HEK293 (cell line): Measurements from ENCODE around the gene SLC7A10.

Experiments used
- GLIS1 ChIP-seq: fragments of 450-650 bp; formaldehyde crosslinking; IDR thresholded peaks from 2 replicates; pipeline ENCODE4 v1.5.1; 2016; ENCODE audit warnings: missing biosample characterization, missing genetic modification characterization
- ZNF132 ChIP-seq: fragments of 450-650 bp; formaldehyde crosslinking; IDR thresholded peaks from 2 replicates; pipeline ENCODE4 v1.5.1; 2017; ENCODE audit warnings: missing biosample characterization, missing genetic modification characterization, borderline replicate concordance
- ZNF18 ChIP-seq: fragments of 450-650 bp; formaldehyde crosslinking; IDR thresholded peaks from 2 replicates; pipeline ENCODE4 v1.5.1; 2016; ENCODE audit warnings: missing biosample characterization, missing genetic modification characterization
- ZNF202 ChIP-seq: fragments of 450-650 bp; formaldehyde crosslinking; IDR thresholded peaks from 2 replicates; pipeline ENCODE4 v1.5.1; 2016; ENCODE audit warnings: missing biosample characterization, missing genetic modification characterization, borderline replicate concordance
- ZNF23 ChIP-seq: fragments of 450-650 bp; formaldehyde crosslinking; IDR thresholded peaks from 2 replicates; pipeline ENCODE4 v1.5.1; 2016; ENCODE audit warnings: missing biosample characterization, missing genetic modification characterization, borderline replicate concordance
- ZNF266 ChIP-seq: fragments of 450-650 bp; formaldehyde crosslinking; IDR thresholded peaks from 2 replicates; pipeline ENCODE4 v1.5.1; 2016; ENCODE audit warnings: missing biosample characterization, missing genetic modification characterization, low read depth
- ZNF335 ChIP-seq: fragments of 450-650 bp; formaldehyde crosslinking; conservative IDR thresholded peaks from 2 replicates; pipeline ENCODE4 v1.5.1; 2016; ENCODE audit warnings: missing biosample characterization, missing genetic modification characterization
- ZNF366 ChIP-seq: fragments of 450-650 bp; formaldehyde crosslinking; conservative IDR thresholded peaks from 2 replicates; pipeline ENCODE4 v1.5.1; 2016; ENCODE audit warnings: missing biosample characterization, missing genetic modification characterization
- ZNF510 ChIP-seq: fragments of 450-650 bp; formaldehyde crosslinking; IDR thresholded peaks from 2 replicates; pipeline ENCODE4 v1.5.1; 2018; ENCODE audit warnings: mild to moderate bottlenecking, missing genetic modification characterization, missing biosample characterization; ENCODE audit not compliant: insufficient replicate concordance
- ZNF514 ChIP-seq: fragments of 450-650 bp; formaldehyde crosslinking; IDR thresholded peaks from 2 replicates; pipeline ENCODE4 v1.5.1; 2016; ENCODE audit warnings: missing biosample characterization, missing genetic modification characterization
- ZNF560 ChIP-seq: fragments of 450-650 bp; formaldehyde crosslinking; IDR thresholded peaks from 2 replicates; pipeline ENCODE4 v1.5.1; 2017; ENCODE audit warnings: missing biosample characterization, missing genetic modification characterization, borderline replicate concordance
- ZNF610 ChIP-seq: fragments of 450-650 bp; formaldehyde crosslinking; IDR thresholded peaks from 2 replicates; pipeline ENCODE4 v1.5.1; 2016; ENCODE audit warnings: missing biosample characterization, missing genetic modification characterization, borderline replicate concordance
- ZNF629 ChIP-seq: fragments of 450-650 bp; formaldehyde crosslinking; IDR thresholded peaks from 2 replicates; pipeline ENCODE4 v1.5.1; 2017; ENCODE audit warnings: missing biosample characterization, missing genetic modification characterization
- ZNF704 ChIP-seq: fragments of 450-650 bp; formaldehyde crosslinking; IDR thresholded peaks from 2 replicates; pipeline ENCODE4 v1.5.1; 2016; ENCODE audit warnings: missing biosample characterization, missing genetic modification characterization
- ZNF785 ChIP-seq: fragments of 450-650 bp; formaldehyde crosslinking; IDR thresholded peaks from 2 replicates; pipeline ENCODE4 v1.5.1; 2016; ENCODE audit warnings: missing biosample characterization, missing genetic modification characterization
- ZNF791 ChIP-seq: fragments of 450-650 bp; formaldehyde crosslinking; IDR thresholded peaks from 2 replicates; pipeline ENCODE4 v1.5.1; 2016; ENCODE audit warnings: missing biosample characterization, missing genetic modification characterization
- ZSCAN16 ChIP-seq: fragments of 450-650 bp; formaldehyde crosslinking; IDR thresholded peaks from 2 replicates; pipeline ENCODE4 v1.5.1; 2016; ENCODE audit warnings: missing biosample characterization, missing genetic modification characterization
- ZXDB ChIP-seq: fragments of 450-650 bp; formaldehyde crosslinking; IDR thresholded peaks from 2 replicates; pipeline ENCODE4 v1.5.1; 2016; ENCODE audit warnings: missing biosample characterization, missing genetic modification characterization
- TF ChIP-seq, protein P1 (sequence below): fragments of 450-650 bp; formaldehyde crosslinking; conservative IDR thresholded peaks from 2 replicates; pipeline ENCODE4 v1.5.1; 2016; ENCODE audit warnings: low read depth, missing biosample characterization, missing genetic modification characterization
- TF ChIP-seq, protein P2 (sequence below): fragments of 450-650 bp; formaldehyde crosslinking; IDR thresholded peaks from 2 replicates; pipeline ENCODE4 v1.5.1; 2016; ENCODE audit warnings: missing biosample characterization, missing genetic modification characterization
- TF ChIP-seq, protein P3 (sequence below): fragments of 450-650 bp; formaldehyde crosslinking; IDR thresholded peaks from 2 replicates; pipeline ENCODE4 v1.5.1; 2016; ENCODE audit warnings: missing biosample characterization, missing genetic modification characterization
- TF ChIP-seq, protein P4 (sequence below): fragments of 450-650 bp; formaldehyde crosslinking; IDR thresholded peaks from 2 replicates; pipeline ENCODE4; 2016; ENCODE audit warnings: missing biosample characterization, missing genetic modification characterization

Gene SLC7A10

GRCh38 chr19:33159149-33159548, 66.5 kb downstream of the SLC7A10 start (continued):
- TF ChIP-seq, protein P1, sequence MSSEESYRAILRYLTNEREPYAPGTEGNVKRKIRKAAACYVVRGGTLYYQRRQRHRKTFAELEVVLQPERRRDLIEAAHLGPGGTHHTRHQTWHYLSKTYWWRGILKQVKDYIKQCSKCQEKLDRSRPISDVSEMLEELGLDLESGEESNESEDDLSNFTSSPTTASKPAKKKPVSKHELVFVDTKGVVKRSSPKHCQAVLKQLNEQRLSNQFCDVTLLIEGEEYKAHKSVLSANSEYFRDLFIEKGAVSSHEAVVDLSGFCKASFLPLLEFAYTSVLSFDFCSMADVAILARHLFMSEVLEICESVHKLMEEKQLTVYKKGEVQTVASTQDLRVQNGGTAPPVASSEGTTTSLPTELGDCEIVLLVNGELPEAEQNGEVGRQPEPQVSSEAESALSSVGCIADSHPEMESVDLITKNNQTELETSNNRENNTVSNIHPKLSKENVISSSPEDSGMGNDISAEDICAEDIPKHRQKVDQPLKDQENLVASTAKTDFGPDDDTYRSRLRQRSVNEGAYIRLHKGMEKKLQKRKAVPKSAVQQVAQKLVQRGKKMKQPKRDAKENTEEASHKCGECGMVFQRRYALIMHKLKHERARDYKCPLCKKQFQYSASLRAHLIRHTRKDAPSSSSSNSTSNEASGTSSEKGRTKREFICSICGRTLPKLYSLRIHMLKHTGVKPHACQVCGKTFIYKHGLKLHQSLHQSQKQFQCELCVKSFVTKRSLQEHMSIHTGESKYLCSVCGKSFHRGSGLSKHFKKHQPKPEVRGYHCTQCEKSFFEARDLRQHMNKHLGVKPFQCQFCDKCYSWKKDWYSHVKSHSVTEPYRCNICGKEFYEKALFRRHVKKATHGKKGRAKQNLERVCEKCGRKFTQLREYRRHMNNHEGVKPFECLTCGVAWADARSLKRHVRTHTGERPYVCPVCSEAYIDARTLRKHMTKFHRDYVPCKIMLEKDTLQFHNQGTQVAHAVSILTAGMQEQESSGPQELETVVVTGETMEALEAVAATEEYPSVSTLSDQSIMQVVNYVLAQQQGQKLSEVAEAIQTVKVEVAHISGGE (tag by site-specific recombination) = peak; percentile 93
- TF ChIP-seq ZNF610 (tag by site-specific recombination) = peak; percentile 72; the same call in 1 of the 2 replicates
- 0 out of 2 replicates have a peak, but pooled peaks have one; percentile 18 for TF ChIP-seq ZNF335
- no peak for TF ChIP-seq ZNF132 (tag by site-specific recombination)
- peak; percentile 84 for TF ChIP-seq ZNF629 (tag by site-specific recombination)
- peak; percentile 99 for TF ChIP-seq ZNF560
- peak; percentile 94 for TF ChIP-seq ZXDB (tag by site-specific recombination)
- TF ChIP-seq, protein P2, sequence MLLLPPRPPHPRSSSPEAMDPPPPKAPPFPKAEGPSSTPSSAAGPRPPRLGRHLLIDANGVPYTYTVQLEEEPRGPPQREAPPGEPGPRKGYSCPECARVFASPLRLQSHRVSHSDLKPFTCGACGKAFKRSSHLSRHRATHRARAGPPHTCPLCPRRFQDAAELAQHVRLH (tag by site-specific recombination) = peak; percentile 96
- no peak for TF ChIP-seq ZSCAN16 (tag by site-specific recombination)
- TF ChIP-seq ZNF514 = peak; percentile 97
- TF ChIP-seq ZNF202 (tag by site-specific recombination) = peak; percentile 99
- TF ChIP-seq, protein P3, sequence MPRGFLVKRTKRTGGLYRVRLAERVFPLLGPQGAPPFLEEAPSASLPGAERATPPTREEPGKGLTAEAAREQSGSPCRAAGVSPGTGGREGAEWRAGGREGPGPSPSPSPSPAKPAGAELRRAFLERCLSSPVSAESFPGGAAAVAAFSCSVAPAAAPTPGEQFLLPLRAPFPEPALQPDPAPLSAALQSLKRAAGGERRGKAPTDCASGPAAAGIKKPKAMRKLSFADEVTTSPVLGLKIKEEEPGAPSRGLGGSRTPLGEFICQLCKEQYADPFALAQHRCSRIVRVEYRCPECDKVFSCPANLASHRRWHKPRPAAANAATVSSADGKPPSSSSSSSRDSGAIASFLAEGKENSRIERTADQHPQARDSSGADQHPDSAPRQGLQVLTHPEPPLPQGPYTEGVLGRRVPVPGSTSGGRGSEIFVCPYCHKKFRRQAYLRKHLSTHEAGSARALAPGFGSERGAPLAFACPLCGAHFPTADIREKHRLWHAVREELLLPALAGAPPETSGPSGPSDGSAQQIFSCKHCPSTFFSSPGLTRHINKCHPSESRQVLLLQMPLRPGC (tag by site-specific recombination) = no peak
- peak; percentile 17; the same call in 1 of the 2 replicates for TF ChIP-seq GLIS1
- TF ChIP-seq, protein P4, sequence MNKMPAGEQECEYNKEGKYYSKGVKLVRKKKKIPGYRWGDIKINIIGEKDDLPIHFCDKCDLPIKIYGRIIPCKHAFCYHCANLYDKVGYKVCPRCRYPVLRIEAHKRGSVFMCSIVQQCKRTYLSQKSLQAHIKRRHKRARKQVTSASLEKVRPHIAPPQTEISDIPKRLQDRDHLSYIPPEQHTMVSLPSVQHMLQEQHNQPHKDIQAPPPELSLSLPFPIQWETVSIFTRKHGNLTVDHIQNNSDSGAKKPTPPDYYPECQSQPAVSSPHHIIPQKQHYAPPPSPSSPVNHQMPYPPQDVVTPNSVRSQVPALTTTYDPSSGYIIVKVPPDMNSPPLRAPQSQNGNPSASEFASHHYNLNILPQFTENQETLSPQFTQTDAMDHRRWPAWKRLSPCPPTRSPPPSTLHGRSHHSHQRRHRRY (tag by site-specific recombination) = no peak
- TF ChIP-seq ZNF791 (tag by site-specific recombination) = peak; percentile 90
- peak; percentile 84 for TF ChIP-seq ZNF18 (tag by site-specific recombination)
- peak; percentile 62 for TF ChIP-seq ZNF366 (tag by site-specific recombination)
- peak; percentile 95 for TF ChIP-seq ZNF510 (tag by site-specific recombination)
- peak; percentile 96 for TF ChIP-seq ZNF266 (tag by site-specific recombination)
- peak; percentile 59; the same call in 1 of the 2 replicates for TF ChIP-seq ZNF23 (tag by site-specific recombination)
- no peak for TF ChIP-seq ZNF785 (tag by site-specific recombination)
- TF ChIP-seq ZNF704 = peak; percentile 86
